ENCODE measurements around the gene SMARCD1.

DNA sequence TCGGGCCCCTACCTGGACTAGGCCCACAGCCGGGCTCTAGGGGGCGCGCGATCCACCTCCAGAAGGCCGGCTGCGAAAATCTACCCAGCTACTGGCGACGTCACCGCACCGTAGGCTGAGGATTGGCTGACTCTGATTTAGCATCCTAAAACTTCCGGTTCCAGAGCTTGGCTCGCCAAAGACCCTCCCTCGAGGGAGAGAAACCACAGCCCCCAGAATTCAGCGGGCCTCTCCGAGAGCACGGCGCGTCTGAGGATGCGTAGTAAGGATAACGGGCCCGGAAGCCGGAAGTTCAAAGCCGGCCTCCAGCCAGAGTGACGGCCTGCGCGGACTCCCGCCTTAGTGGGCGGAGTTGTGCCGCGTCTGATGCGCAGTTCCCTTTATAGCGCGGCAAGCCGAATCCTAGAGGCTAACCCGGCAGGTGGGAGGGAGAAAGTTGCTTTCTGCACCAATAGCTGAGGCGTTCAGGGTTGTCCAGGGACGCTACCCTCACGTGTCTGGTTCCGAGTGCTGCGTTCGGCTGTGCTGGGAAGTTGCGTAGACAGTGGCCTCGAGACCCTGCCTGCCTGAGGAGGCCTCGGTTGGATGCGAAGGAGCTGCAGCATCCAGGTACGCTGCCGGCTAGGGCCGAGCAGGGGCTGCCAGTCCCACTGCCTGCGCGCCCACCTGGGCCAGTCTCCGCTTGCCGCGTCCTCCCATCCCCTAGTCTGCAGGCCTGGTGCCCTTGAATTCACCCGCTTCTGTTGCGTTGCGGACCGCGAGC, 26.7 kb downstream of the SMARCD1 start, which contains the start of gene COX14:
- TF ChIP-seq, protein P1, sequence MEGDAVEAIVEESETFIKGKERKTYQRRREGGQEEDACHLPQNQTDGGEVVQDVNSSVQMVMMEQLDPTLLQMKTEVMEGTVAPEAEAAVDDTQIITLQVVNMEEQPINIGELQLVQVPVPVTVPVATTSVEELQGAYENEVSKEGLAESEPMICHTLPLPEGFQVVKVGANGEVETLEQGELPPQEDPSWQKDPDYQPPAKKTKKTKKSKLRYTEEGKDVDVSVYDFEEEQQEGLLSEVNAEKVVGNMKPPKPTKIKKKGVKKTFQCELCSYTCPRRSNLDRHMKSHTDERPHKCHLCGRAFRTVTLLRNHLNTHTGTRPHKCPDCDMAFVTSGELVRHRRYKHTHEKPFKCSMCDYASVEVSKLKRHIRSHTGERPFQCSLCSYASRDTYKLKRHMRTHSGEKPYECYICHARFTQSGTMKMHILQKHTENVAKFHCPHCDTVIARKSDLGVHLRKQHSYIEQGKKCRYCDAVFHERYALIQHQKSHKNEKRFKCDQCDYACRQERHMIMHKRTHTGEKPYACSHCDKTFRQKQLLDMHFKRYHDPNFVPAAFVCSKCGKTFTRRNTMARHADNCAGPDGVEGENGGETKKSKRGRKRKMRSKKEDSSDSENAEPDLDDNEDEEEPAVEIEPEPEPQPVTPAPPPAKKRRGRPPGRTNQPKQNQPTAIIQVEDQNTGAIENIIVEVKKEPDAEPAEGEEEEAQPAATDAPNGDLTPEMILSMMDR (IDR thresholded peaks at IDR 0.05): peak; percentile 87 to 99 (median 94)
- TF ChIP-seq POLR2A (IDR thresholded peaks at IDR 0.05): peak in 1 of 2 donors; percentile 97
